Keratinocyte (primary cell): ENCODE results near the gene PRPF6.

Source experiments
- CTCF ChIP-seq, 3 experiments: IDR thresholded peaks in 1 of 3; conservative IDR thresholded peaks in 1 of 3; optimal IDR thresholded peaks in 1 of 3; 2 replicates in 2 of 3; 3 replicates in 1 of 3; pipeline versions ENCODE3 to v1.5.1; 2011; ENCODE audit warnings: low read length in 3 of 3, mild to moderate bottlenecking in 3 of 3, moderate library complexity in 2 of 3, control low read depth in 1 of 3, inconsistent platforms in 1 of 3; ENCODE audit not compliant: insufficient read depth in 2 of 3; ENCODE audit errors: extremely low read depth in 1 of 3
- EZH2 ChIP-seq: IDR thresholded peaks from one replicate; pipeline ENCODE4 v1.6.1; 2012; ENCODE audit warnings: inconsistent platforms, mild to moderate bottlenecking, low read length, moderate library complexity

GRCh38 chr20:63944078-63944941 lies 36.6 kb upstream of the PRPF6 start:
- TF ChIP-seq CTCF (optimal IDR thresholded peaks at IDR 0.05 in 1 of 3, IDR thresholded peaks at IDR 0.05 in 1 of 3, conservative IDR thresholded peaks at IDR 0.05 in 1 of 3; ENCODE audit: extremely low read depth in 1 of 3, insufficient read depth in 2 of 3, low read length in 3 of 3) (no peak), EZH2 (no peak)
